Left ventricle myocardium superior (tissue), 1 donor: ENCODE measurements around the gene ERBIN. TPM values are rescaled to one million over a fixed set of nuclear protein-coding genes. Genes with fewer than 3 reads are reported as not detected.
"Not testable (repeated sequence)": the region's sequence is repeated elsewhere in the genome, so short reads cannot be mapped to it uniquely, and the experiment has no call there.

ENCODE experiments used
- ATAC-seq: fragments of 200-7000 bp; cut with Tn5 transposase; one replicate; pipeline ENCODE4 v1.9.1; 2020; ENCODE audit warnings: mild to moderate bottlenecking, moderate library complexity
- DNase-seq: peaks from one replicate; pipeline ENCODE4 v3.0.0-alpha.2; 2020
- intact Hi-C: fragments of 100-400 bp; cut with micrococcal nuclease; formaldehyde crosslinking; loops from one replicate; pipeline ENCODE4 v1.11.0; 2022
- total RNA-seq: library from RNA; stranded (reverse); fragmentation: NEBNext Ultra II Directional; extraction: Animal tissue kit (Norgen Biotek cat#: 25700); gene quantifications from one replicate; pipeline ENCODE4 v1.2.1, GENCODE V29; 2021
- donor health status: DM: no; HTN: yes; CAD: no; lungs with severe emphysema.

The ERBIN gene
- total RNA-seq, 1 donor from 2014 or later = 39.6 TPM

DNA sequence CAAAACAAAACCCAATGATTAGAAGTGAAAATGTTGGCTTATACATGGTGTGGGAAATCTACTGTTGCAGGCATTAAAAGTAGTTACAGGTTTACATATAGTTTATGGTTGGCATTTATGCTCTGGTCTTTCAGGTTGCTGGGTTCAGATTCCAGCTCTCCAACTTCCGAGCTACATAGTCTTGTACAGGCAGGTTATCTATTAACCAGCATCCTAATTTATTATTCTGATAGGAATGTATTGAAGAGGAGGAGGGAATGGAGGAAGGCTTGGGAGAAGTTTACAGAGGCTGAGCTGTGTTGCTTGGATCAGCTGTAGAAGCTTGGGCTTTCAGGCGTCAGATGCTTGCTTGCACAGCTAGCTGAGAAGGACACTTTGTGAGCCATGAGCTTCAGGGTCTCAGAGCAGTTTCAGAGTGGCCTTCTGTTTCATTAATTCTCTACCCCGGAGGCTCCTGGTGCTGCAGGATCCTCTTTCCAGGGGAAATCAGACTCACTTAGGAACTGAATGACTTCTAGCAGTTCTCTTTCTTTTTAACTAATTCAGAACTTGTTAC is 11.7 kb upstream of the ERBIN start:
- DNase-seq = no peak
- ATAC-seq = no peak
- intact Hi-C loops = no loop called here

DNA sequence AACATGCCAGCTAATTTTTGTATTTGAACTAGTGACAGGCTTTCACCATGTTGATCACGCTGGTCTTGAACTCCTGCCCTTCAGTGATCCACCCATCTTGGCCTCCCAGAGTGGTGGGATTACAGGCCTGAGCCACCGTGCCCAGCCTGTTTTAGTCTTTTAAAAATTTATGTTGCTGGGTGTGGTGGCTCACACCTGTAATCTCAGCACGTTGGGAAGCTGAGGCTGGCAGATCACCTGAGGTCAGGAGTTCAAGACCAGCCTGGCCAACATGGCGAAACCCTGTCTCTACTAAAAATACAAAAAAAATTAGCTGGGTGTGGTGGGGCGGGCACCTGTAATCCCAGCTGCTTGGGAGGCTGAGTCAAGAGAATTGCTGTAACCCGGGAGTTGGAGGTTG is 10.7 kb upstream of the ERBIN start:
- ATAC-seq, intact Hi-C loops, DNase-seq: not testable (repeated sequence)

DNA sequence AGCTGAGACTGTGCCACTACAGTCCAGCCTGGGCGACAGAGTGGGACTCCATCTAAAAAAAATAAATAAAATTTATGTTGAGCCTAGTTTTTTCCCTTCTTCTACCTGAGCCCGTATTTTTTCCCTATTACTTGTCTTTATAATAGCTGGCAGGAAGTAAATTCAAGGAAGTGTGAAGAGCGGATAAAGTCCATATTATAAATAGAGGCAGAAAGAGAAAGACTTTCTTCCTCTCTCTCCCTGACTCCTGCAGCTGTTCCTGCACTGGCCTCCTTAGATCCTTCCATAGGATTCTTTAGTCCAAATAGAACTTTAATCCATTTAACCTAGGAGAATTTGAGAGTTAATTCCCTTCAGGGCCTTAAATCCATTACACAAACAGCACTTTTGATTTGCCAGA is 10.3 kb upstream of the ERBIN start:
- no peak for DNase-seq
- intact Hi-C loops = no loop called here
- ATAC-seq = no peak

- intact Hi-C loops = no loop called here
- ATAC-seq (no peak), DNase-seq (no peak)
These were observed 9.7 kb upstream of the ERBIN start for GRCh38 chr5:65916636-65917035.

GRCh38 chr5:65919773-65920172 is 6.6 kb upstream of the ERBIN start:
- intact Hi-C loops = no loop called here
- no peak for DNase-seq
- peak; percentile 35 for ATAC-seq

- DNase-seq = no peak
- intact Hi-C loops = no loop called here
- ATAC-seq = no peak
These were observed 3.0 kb upstream of the ERBIN start for GRCh38 chr5:65923339-65923738.

GRCh38 chr5:65924366-65925043 is 1.9 kb upstream of the ERBIN start:
- DNase-seq = no peak
- ATAC-seq = no peak
- intact Hi-C loops = loop anchor here (5.0 kb wide), 1 partner anchor 218 kb away; the partner anchor contains the start of gene SREK1

DNA sequence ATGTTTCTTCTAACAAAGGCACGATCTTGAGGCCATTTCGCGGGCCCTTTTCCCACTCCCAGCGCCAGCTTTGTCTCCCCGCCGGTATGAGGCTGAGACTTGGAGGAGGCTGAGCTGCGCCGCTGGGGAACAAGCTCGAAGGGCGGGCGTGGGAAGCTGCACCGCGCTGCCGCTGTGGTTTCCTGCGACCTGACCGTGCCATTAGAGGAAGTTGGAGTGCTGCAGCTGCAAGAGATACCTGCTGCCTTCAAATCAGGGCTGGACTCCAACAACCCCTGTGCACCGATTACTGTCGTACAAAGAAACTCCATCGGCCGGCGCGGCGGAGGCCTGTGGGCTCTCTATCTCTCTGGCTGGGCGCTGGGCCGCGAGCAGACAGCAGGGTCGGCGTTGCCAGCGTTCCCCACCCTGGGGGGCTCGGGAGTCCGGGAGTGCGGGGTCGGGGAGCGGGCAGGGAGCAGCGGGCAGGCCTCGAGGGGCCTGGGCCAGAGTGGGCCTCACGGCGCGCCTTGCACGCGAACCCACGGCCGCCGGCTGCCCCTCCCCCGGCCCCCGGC is 1.3 kb upstream of the ERBIN start:
- intact Hi-C loops = loop anchor here (5.0 kb wide), 1 partner anchor 217 kb away; the partner anchor contains the start of gene SREK1
- peak; percentile 53 for ATAC-seq
- peak; percentile 82 for DNase-seq

DNA sequence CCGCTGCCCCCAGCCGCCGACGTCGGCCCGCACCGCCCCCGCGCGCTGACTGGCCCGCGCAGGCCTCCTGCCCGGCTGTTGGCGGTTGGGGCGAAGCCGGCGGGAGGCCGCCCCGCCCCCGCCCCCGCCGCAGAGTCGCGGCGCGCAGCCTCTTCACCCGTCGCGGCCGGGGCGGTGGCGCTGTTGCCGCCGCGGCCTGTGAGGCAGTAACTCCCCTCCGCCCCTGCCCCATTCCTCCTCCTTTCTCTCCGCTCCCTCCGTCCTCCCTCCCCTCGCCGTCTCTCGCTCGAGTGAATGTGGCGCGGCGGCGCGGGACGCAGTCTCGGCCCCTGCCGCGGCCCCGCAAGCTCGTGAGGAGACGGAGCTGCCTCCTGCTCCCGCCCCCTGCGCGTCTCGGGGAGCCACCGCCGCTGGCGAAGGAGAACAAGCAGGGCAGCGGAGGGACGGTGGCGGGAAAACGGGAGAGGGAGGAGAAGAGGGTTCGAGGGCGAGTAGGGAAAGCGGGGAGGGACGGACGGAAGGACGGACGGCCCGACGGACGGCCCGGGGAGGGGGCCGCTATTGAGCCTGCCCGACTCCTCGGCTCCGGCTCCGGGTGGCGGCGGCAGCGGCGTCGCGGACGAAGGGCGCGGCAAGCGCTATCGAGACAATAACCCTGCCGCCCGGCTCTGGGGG is 637 bp upstream of the ERBIN start:
- DNase-seq = peak; percentile 93
- intact Hi-C loops = loop anchor here (5.0 kb wide), 1 partner anchor 217 kb away; the partner anchor contains the start of gene SREK1
- ATAC-seq = peak; percentile 91

- intact Hi-C loops = loop anchor here (5.0 kb wide), 1 partner anchor 215 kb away; the partner anchor contains the start of gene SREK1
- DNase-seq = no peak
- no peak for ATAC-seq
These were observed 518 bp downstream of the ERBIN start for GRCh38 chr5:65926893-65927292.

DNA sequence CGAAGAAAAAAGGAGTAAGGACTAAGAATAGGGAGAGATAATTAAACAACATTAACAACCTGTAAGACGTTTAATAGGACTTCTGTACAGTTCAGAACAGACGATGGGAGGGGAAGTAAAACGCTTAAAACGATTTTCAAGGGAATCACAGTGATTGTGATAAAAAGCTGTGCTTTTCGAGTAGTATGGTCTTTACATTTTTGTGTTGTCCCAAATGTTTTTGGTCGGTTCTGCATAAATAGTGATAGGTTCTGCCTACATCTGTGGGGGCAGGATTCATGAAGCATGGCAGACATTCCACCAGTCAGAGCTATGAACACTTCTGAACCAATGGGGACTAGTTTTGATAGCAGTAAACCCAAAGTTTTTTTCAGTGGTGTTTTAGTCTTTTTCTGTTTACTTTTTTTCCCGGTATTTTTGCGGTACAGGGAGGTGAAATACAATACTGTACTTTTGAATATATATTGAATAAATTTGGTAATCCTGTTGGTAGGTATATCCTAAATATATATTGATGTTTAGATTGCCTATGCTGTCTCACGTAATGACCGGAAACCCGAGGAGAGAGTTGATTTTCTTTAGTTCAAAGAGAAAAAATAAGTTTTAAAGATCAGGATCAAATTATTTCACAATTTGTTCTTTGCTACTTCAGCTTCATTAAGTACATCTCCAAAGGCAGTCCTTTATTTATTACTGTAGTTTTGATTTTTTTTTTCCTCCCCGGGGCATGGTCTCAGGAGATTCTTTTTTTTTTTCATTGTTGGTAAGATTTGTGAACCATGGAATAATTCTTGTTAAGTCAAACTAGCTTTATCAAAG is 1.3 kb downstream of the ERBIN start:
- ATAC-seq = no peak
- intact Hi-C loops = loop anchor here (5.0 kb wide), 1 partner anchor 215 kb away; the partner anchor contains the start of gene SREK1
- no peak for DNase-seq

GRCh38 chr5:65928322-65928752 is 2.0 kb downstream of the ERBIN start:
- ATAC-seq (no peak), DNase-seq (no peak)
- intact Hi-C loops = loop anchor here (5.0 kb wide), 1 partner anchor 214 kb away; the partner anchor contains the start of gene SREK1

DNA sequence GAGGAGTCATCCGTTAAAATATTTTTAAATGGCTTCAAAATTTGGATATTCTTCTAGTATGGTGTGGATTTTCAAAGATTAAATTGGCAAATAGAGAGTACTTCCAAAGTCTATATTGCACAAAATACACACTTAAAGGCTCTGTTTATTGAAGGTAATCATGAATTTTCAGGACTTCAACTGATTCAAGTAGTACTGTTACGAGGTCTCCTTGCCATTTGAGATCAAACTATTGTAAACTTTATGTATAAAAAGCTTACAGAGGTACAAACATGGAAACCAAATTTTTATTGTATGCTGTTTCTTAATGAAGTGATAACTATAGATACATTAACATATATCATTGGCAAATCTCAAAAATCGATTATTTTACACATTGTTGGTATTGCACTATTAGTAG is 2.5 kb downstream of the ERBIN start:
- ATAC-seq (no peak), DNase-seq (no peak)
- intact Hi-C loops = loop anchor here (5.0 kb wide), 1 partner anchor 213 kb away; the partner anchor contains the start of gene SREK1

GRCh38 chr5:65932676-65933075 is 6.3 kb downstream of the ERBIN start:
- intact Hi-C loops = no loop called here
- DNase-seq (no peak), ATAC-seq (no peak)

DNA sequence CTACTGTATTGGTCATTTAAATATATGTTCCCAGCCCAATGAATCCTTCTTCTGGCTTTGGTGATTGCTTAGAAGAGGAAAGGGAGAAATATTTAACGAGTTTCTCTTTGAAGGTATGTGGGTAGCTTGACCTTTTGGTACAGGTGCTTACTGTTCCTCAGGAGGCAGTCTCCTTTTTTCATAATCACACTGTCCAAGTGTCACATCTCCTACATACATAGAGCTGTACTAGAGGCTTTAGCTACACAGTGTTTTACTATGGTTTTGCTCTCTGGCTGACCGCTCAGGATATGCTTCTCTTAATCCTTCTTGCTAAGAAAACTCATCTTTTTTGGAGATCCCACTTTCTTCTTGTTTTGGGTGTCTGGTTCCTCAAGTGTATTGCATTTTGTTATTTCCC is 6.9 kb downstream of the ERBIN start:
- intact Hi-C loops = no loop called here
- no peak for DNase-seq
- peak; percentile 49 for ATAC-seq

DNA sequence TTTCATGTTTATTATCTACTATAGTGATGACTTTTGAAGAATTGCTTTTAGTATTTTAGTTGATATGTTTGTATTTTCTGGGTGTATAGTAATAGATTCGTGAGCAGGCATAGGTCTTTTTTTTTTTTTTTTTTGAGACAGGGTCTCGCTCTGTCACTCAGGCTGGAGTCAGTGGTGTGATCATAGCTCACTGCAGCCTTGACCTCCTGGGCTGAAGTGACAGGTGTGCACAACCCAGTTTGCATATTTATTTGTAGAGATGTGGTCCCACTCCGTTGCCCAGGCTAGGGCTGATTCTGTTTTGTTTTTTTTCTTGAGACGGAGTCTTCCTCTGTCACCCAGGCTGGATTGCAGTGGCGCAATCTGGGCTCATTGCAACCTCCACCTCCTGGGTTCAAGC is 11.9 kb downstream of the ERBIN start:
- no peak for ATAC-seq
- intact Hi-C loops = no loop called here
- DNase-seq = no peak

DNA sequence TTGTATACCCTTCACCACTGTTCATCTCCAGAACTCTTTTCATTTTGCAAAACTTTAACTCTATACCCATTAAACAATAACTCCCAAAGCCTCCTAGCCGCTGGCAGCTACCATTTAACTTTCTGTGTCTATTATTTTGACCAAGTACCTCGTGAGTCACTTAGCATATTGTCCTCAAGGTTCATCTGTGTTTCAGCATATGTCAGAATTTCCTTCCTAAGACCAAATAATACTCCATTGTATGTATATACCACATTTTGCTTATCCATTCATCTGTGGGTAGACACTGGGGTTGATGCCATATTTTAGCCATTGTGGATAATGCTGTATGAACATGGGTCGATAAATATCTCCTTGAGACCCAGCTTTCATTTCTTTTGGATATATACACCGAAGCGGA is 17.4 kb downstream of the ERBIN start:
- no peak for ATAC-seq
- intact Hi-C loops = no loop called here
- DNase-seq = no peak

- intact Hi-C loops = no loop called here
- DNase-seq (no peak), ATAC-seq (no peak)
These were observed 19.9 kb downstream of the ERBIN start for GRCh38 chr5:65946198-65946745.
